GM13977 (cell line): ENCODE data around the gene KDELR3.

Source experiments
- DNase-seq: peaks from one replicate; pipeline ENCODE4 v3.0.0; 2012; ENCODE audit warnings: low spot score
- CTCF ChIP-seq: IDR thresholded peaks from 2 replicates; pipeline ENCODE4 v1.5.1; 2012; ENCODE audit warnings: mild to moderate bottlenecking, control low read depth; ENCODE audit not compliant: insufficient read depth; ENCODE audit errors: extremely low read depth, missing control alignments
- in situ Hi-C: fragments of 300-500 bp; cut with MboI; formaldehyde crosslinking; loops from one replicate; pipeline ENCODE4 v1.12.0; 2022; ENCODE audit warnings: low sequenced_read_pairs, low pct_unique_long_range_greater_than_20kb, mixed read lengths, inconsistent platforms; ENCODE audit not compliant: unreplicated experiment

Gene KDELR3

GRCh38 chr22:38455076-38455529 lies 12.8 kb upstream of the KDELR3 start, which contains the start of gene KCNJ4:
Gene KCNJ4 (minus strand): TSS chr22:38455199. CDS start chr22:38428132, 27,067 bp downstream.
- TF ChIP-seq CTCF: no peak
- no peak for DNase-seq
- in situ Hi-C loops: no loop called here

GRCh38 chr22:38455530-38456271 lies 12.2 kb upstream of the KDELR3 start:
- no peak for DNase-seq

GRCh38 chr22:38456272-38456835 lies 11.5 kb upstream of the KDELR3 start:
- no peak for DNase-seq
- in situ Hi-C loops: no loop called here
- no peak for TF ChIP-seq CTCF

More at GRCh38 chr22:38455530-38456271, 12.2 kb upstream of the KDELR3 start:
- in situ Hi-C loops: no loop called here
- TF ChIP-seq CTCF: no peak

- in situ Hi-C loops: no loop called here
- no peak for DNase-seq
- no peak for TF ChIP-seq CTCF
Measured at GRCh38 chr22:38456841-38457699, 10.8 kb upstream of the KDELR3 start.

- no peak for DNase-seq
- in situ Hi-C loops: no loop called here
- no peak for TF ChIP-seq CTCF
Measured at GRCh38 chr22:38460426-38460840, 7.5 kb upstream of the KDELR3 start.

GRCh38 chr22:38461057-38461413 lies 6.9 kb upstream of the KDELR3 start:
- TF ChIP-seq CTCF: no peak
- in situ Hi-C loops: no loop called here
- DNase-seq: no peak
